ENCODE measurements around the gene AAK1.

Gene AAK1

DNA sequence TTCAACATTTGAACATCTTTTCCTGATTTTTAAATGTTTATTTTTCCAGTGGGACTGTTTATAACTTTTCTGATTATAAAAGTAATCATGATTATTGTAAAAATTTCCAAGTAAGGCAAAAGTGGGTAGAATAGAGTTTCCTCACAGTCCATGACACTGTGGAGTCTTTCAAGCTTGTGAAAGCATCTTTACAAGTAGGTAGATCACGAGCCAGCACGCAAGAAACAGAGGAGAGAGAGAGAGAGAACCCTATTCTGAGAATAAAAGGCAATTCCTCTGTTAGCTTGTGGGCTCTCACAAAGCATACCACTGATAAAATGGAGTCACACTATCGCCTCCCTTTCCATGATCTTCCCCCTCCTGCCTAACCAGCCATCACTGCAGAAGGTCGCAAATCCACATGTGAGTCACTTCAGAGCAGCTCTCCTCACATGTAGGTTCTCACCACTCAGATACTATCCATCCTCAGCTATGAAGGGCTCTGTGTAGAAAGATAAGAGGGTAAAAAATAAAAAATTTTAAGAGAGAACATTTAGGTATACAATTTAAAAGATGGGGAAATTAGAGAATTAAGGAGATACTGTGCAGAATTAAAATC is 40.3 kb downstream of the AAK1 start:
- TF ChIP-seq, protein P1, sequence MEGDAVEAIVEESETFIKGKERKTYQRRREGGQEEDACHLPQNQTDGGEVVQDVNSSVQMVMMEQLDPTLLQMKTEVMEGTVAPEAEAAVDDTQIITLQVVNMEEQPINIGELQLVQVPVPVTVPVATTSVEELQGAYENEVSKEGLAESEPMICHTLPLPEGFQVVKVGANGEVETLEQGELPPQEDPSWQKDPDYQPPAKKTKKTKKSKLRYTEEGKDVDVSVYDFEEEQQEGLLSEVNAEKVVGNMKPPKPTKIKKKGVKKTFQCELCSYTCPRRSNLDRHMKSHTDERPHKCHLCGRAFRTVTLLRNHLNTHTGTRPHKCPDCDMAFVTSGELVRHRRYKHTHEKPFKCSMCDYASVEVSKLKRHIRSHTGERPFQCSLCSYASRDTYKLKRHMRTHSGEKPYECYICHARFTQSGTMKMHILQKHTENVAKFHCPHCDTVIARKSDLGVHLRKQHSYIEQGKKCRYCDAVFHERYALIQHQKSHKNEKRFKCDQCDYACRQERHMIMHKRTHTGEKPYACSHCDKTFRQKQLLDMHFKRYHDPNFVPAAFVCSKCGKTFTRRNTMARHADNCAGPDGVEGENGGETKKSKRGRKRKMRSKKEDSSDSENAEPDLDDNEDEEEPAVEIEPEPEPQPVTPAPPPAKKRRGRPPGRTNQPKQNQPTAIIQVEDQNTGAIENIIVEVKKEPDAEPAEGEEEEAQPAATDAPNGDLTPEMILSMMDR (IDR thresholded peaks at IDR 0.05): no peak
- DNase-seq (ENCODE audit: low spot score): no peak
- H3K4me3 ChIP-seq: no peak overlapping the region
- no peak overlapping the region for H3K27ac ChIP-seq

DNA sequence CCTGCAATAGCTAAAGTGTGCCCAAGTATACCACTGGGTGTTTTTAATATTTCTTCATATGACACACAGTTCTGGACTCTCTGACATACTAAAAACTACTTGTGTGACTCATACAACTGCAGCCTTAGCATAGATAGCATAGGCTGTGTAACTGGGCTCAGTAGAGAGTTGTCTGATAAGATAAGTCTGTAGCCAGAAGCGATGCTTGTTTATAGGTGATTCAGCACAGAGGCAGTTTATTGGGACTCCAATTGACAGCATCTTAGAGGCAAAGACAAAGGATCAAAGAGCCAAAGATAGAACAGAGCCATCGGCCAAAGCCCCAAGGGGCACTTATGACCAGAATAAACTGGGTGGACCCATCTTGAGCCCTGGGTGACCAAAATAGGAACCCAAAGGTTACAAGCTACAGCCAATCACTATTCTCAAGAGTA is 42.3 kb downstream of the AAK1 start:
- H3K4me3 ChIP-seq: no peak overlapping the region
- no peak for DNase-seq (ENCODE audit: low spot score)
- H3K27ac ChIP-seq: peak overlapping the region; percentile 24 to 68
- TF ChIP-seq, protein P1 (IDR thresholded peaks at IDR 0.05): no peak

DNA sequence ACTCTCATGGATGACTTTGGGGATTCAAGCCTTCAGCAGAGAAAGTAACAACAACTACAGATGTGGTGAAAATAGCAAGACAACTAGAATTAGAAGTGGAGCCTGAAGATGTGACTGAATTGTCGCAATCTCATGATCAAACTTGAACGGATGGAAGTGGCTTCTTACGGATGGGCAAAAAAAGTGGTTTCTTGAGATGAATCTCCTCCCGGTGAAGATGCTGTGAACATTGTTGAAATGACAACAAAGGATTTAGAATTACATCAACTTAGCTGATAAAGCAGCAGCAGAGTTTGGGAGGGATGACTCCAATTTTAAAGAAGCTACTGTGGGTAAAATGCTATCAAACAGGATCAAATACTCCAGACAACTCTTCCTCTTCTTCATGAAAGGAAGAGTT is 43.1 kb downstream of the AAK1 start:
- DNase-seq (ENCODE audit: low spot score): no peak
- no peak overlapping the region for H3K27ac ChIP-seq
- no peak overlapping the region for H3K4me3 ChIP-seq
- TF ChIP-seq, protein P1 (IDR thresholded peaks at IDR 0.05): no peak

DNA sequence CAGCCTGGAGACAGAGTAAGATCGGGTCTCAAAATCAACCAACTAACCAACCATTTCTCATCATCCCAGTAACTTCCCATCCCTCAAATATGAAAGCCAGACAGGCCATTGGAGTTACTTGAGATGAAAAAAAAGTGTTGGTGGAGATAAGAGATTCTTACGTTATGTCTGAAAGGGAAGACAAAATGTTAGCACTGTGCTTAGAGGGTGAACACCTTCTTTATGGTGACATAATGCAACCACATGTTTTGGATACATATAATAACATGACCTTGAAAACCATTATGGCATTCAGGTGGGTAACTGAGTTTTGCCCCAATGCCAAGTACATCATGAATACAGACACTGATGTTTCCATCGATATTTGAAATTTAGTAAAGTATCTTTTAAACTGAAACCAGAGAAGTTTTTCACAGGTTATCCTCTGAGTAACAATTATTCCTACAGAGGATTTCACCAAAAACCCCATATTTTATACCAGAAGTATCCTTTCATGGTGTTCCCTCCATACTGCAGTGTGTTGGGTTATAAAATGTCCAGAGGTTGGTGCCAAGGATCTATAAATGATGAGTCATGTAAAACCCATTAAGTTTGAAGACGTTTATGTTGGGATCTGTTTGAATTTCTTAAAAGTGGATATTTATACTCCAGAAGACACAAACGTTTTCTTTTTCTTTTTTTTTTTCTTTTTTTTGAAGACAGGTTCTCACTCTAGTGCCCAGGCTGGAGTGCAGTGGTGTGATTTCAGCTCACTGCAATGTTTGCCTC is 45.5 kb downstream of the AAK1 start:
- Histone ChIP-seq H3K27ac (no peak overlapping the region), H3K4me3 (no peak overlapping the region)
- DNase-seq (ENCODE audit: low spot score): no peak
- TF ChIP-seq, protein P1 (IDR thresholded peaks at IDR 0.05): no peak

DNA sequence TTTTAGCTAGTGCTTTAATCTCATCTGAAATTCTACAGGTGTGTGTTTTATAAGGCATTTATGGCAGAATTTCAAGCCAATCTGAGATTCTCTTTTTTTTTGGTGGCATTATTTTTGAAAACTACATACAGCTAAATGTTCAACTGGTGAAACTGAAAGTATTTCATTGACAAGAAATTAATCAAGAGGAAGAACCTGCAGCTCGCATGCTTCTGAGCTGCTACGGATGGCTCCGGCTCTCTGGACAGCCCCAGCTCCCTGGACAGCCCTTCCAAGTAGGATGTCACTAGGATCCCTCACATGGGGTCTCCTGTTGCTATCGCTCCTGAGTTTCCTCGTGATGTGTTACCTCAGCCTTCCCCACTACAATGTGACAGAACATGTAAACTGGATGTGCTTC is 46.4 kb downstream of the AAK1 start:
- TF ChIP-seq, protein P1 (IDR thresholded peaks at IDR 0.05): no peak
- no peak for DNase-seq (ENCODE audit: low spot score)
- no peak overlapping the region for H3K27ac ChIP-seq
- no peak overlapping the region for H3K4me3 ChIP-seq

DNA sequence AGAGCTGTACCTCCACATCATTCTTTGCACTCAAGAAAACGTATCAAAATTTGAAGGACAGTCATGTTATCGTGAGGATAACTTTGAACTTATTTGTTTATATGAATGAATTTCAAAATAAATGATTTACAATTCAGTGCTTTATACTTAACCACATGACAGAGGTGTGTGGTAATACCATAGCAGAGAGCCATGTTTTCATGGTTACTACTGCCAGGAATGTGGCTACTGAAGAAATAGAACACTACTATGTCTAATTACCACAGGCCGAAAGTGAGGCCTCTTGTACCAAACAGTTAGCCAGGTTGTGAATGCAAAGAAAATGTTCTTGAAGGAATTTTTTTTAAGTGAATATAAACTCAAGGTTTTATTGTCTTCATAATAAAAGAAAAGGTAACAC is 49.2 kb downstream of the AAK1 start:
- H3K27ac ChIP-seq: no peak overlapping the region
- H3K4me3 ChIP-seq: no peak overlapping the region
- TF ChIP-seq, protein P1 (IDR thresholded peaks at IDR 0.05): no peak
- no peak for DNase-seq (ENCODE audit: low spot score)

DNA sequence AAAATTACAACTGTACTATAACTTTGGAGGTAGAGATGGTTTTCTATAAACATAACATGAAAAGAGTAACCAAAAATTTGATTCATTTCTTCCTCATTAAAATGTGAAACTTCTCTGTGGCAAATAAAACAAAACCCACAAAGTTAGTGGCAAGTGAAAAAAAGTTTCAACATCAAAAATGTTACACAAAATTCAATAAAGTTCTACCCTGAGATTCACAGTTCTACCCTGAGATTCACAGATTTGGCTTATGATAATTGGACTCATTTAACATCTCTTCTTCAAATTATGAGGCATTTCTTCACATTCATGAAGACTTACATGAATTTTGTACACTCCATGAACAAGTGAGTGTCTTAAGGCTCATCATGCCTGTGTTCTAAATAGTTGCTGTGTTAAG is 51.0 kb downstream of the AAK1 start:
- TF ChIP-seq, protein P1 (IDR thresholded peaks at IDR 0.05): no peak
- no peak overlapping the region for H3K4me3 ChIP-seq
- no peak overlapping the region for H3K27ac ChIP-seq
- no peak for DNase-seq (ENCODE audit: low spot score)
